NCI-H2107 treated with DMSO at 0.1 percent for 48 hours (cell line): ENCODE results near the gene RIN1.
"Not testable (repeated sequence)": the region's sequence is repeated elsewhere in the genome, so short reads cannot be mapped to it uniquely, and the experiment has no call there.

Source experiments
- DNase-seq: peaks from one replicate; lab custom pipeline; 2025; ENCODE audit not compliant: unreplicated experiment; lab: John Stamatoyannopoulos, UW

Gene RIN1

DNA sequence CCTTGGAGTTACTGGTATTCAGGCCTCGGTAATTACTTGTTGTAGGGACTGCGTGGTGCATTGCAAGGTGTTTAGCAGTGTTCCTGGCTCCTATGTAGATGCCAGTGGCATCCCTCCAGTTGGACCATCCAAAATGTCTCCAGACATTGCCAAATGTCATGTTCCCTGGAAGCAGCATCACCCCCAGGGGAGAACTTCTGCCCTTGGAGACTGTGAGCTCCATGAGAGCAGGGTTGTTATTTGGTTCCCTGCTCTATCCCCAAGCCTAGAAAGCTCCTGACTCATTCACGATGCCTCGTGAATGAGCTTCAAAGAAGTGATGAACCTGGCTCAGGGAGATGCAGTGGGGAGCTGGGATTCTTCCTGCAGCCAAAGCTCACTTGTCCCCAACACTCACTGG is 14.6 kb downstream of the RIN1 start:
- DNase-seq, result no peak

DNA sequence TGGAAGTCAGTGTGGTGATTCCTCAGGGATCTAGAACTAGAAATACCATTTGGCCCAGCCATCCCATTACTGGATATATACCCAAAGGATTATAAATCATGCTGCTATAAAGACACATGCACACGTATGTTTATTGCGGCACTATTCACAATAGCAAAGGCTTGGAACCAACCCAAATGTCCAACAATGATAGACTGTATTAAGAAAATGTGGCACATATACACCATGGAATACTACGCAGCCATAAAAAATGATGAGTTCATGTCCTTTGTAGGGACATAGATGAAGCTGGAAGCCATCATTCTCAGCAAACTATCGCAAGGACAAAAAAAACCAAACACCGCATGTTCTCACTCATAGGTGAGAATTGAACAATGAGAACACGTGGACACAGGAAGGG is 15.5 kb downstream of the RIN1 start:
- DNase-seq, result not testable (repeated sequence)

DNA sequence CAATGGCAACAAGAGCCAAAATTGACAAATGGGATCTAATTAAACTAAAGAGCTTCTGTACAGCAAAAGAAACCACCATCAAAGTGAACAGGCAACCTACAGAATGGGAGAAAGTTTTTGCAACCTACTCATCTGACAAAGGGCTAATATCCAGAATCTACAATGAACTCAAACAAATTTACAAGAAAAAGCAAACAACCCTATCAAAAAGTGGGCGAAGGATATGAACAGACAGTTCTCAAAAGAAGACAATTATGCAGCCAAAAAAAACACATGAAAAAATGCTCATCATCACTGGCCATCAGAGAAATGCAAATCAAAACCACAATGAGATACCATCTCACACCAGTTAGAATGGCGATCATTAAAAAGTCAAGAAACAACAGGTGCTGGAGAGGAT is 15.9 kb downstream of the RIN1 start:
- not testable (repeated sequence) for DNase-seq

DNA sequence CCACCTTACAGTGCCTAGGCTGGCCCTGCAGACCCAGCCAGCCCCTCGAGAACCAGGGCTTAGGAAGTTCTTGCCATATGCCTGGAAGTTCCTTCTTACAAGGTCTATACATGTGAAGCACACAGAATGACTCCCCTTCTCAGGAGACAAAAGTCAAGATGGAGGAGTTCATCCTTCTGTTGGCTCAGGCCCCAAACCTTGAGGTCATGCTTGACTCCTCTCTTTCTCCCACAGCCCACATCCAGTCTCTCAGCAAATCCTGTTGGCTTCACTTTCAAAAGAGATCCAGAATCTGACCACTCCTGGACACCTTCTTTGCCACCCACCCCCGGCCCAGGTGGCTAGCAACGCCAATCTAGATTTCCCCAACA is 17.6 kb downstream of the RIN1 start:
- no peak for DNase-seq

DNA sequence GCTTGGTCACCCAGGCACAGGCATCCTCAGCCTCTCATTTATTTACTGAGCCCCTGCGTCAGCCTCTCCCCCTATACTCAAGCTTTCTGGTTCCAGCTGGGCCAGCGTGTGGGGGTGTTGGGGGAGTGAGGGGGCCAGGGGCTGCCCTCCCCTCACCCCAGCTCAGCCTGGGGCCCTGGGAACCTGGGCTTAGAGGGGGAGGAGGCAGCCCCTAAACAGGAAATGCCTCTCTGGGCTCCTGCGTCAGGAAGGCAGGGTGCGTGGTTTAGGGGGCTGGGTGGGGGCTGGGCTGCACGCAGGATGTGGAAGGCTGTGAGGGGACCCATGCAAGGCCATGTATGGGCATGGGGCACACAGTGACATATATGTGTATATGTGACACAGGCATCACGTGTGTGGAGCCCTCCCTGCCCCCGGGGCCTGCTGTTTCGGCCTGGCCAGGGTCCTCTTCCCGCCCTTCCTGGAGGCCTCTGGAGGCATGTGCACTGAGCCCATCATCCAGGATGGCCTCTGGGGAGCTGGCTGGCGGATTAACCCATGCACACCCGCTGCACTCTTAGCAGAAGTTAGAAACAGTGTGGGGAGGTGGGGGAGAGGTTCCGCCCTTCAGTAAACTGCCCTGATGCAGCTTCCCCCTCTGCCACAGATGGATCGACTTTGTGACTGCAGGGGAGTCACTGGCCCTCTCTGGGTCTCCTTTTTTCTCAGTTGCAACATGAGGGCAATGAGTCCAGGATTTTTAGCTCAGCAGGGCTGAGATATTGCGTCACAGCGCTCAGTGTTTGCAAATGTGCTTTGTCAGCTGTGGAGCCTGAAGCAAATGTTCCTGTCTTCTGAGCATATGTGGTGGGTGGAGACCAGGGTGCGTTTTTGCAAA is 18.3 kb downstream of the RIN1 start:
- DNase-seq, result no peak

DNA sequence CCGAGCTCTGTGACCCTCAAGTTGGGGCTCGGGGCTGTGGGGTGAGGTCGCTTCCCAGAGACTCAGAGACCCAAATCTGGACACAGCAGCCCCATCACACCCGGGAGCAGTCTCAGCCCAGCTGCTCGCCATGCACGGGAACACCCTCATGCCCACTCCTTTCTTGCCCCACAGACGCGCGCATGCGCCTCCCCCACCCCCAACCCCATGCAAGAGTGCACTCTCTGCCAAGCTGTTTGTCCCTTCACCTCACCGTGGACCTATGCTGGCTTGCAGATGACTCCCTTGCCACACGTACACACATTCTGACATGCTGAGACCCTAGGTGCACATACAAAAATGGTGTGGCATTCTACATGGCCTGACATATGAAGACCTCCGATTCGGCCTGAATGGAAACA is 18.9 kb downstream of the RIN1 start:
- DNase-seq, result no peak

DNA sequence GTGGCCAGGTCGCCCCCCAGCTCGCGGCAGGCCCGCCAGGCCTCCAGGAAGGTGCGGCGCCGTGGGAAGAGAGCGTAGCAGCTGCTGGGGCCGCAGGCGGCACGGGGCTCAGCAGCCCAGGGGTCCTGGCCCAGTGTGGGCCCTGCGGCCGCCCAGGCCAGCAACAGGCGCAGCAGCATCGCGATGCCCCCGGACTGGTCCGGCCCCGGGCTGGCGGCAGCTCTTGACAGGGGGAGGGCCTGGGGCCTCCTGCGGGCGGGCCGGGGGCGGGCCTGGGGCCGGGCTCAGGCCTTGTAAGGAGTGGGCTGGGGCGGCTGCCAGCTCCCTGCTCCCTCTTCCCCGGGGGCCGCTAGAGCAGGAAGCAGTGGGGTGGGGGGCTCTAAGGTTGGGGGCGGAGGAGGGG is 19.4 kb downstream of the RIN1 start, which contains the start of gene CD248:
Gene CD248, minus strand, starts transcription at position 196 of the 403 bp plus-strand sequence. Its CDS starts 17 bp downstream, at position 179.
- DNase-seq, result no peak

DNA sequence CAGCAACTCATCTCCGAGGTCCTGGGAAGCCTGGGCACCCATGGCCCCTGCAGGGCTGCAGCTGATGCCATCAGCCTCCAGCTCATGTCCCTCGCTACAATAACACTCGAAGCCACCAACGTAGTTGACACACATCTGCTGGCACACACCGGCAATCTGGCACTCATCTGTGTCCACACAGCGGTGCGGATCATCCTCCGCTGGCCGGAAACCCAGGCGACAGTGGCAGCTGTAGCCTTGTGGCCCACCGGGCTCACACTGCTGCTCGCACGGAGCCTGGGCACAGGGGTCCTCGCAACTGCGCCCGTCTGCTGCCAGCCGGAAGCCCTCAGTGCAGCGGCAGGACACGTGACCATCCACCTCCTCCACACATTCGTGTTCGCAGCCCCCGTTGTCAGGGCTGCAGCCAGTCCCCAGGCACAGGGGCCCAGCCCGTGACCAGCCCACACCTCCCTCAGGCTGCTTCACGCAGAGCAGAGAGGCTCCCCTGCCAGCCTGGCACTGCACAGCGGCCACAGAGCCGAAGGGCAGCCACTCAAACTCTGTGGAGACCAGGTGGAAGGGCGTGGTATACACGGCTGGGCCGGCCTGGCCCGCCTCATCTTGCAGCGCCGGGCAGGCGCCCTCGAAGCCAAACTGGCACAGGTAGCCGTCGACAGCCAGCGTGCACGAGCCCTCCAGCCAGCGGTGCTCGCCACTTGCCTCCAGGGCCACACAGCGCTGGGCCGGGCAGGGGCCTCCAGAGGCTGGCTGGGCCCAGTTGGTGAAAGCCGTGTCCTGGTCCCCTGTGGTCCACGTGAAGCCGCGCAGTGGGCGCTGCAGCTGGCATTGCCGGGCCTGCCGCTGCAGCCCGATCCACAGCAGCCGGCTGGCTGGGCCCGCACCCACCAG is 20.1 kb downstream of the RIN1 start:
- DNase-seq, result no peak

DNA sequence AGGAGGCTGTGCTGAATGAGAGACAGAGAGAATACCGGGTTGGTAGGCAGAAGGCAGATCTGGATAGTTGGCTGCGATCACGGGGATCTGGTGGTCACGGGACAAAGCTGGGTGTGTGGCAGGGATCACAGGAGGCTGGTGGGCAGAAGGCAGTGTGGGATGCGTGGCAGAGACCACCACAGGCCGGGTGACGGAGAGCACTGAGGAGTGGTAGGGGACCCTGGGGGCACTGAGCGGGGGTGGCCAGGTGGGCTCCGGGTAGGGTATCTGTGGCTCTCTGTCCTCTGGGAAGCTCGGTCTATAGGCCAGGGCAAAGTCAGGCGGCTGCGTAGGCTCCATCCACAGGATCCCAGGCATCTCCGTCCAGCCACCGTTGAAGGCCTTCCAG is 20.7 kb downstream of the RIN1 start:
- no peak for DNase-seq

DNA sequence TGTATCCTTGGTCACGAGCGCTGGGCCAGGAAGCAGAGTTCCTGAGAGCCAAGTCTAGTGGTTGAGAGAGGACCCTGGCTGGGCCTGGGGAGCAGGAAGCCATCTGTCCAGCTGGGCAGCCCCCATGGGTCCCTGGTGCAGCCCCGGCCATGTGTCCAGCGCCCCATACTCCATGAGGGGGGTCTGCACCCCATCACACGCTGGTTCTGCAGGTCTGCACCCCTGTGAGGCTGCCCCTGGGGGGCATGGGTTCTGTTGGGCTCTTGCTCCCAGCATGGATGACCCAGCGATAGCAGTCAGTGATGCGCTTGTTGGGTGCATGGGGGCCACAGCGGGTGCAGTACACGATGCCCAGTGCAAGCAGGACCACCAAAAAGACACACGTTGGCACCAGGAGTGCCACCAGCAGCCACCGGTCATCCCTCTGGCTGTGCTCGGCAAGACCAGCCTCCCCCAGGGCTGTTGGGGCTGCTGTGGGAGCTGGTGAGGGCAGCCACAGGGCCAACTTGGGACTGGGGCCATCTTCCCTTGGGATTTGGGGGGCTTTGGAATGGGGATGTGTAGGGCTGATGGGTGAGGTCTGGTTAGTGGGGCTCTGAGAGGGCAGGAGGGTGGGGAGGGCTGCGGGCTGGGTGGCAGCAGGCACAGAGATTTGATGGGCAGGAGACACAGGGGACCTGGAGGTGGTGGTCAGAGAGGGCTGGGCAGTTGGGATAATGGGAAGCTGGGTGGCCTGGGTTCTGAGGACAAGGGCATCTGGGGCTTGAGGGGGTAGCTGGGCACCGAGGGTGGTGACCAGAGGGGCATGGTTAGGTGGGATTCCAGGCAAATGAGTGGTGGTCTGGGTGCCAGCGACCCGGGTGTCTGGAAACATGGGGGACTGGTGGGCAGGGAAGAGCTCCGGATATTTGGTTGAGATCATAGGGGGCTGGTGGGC is 21.4 kb downstream of the RIN1 start:
- no peak for DNase-seq

DNA sequence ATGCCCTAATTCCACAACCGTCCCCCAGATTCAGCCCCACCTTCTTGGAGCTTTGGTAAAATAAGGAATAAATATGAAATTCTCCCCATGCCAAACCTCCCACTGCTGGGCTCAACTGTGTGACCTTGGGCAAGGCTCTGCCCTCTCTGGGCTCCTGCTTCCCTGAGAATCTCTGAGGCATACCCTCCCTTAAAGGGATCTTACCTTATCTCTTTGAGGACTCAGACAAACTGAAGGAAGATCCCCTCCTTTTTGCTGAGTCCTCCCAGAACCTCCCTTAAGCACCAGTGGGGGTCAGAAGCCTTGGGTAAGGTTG is 22.1 kb downstream of the RIN1 start:
- no peak for DNase-seq

DNA sequence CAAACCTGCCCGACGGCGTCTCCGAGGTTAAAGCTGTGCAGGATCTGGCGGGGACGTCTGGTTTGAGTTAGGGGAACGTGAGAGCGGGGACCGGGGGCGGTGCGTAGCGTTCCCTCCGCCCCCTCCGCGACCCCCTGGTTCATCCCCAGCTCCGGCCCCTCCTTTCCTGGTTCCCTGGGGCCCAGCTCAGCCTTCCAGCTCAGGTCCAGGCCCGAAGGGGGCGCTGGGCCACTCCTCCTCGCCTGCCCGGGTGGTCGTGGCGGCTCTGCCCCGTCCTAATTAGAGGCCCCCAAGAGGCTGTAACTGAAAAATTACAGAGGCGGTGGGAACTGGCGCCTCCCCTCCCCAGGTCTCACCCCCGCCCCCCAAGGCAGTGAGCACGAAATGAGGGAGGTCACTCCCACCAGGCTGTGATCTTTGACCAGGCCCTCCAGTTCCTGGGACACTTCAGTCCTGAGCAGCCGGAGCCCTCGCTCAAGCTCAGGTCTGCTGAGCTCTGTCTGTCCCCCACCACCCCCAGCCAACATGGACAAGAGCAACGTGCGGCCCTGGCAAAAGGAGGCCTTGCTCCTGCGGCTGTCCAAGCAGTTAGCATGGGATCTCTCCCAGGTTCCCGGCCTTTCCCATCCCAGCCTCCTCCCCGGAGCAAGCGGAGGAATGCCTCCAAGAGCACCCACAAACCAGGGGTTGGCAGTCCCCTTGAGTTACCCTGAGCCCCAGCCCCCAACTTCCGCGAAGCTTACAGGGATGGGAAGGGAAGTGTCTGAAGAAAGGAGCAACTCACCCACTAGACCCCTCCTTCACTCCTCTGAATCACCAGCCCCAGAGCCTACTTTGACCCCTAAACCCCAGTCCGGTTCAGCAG is 22.7 kb downstream of the RIN1 start:
- no peak for DNase-seq

DNA sequence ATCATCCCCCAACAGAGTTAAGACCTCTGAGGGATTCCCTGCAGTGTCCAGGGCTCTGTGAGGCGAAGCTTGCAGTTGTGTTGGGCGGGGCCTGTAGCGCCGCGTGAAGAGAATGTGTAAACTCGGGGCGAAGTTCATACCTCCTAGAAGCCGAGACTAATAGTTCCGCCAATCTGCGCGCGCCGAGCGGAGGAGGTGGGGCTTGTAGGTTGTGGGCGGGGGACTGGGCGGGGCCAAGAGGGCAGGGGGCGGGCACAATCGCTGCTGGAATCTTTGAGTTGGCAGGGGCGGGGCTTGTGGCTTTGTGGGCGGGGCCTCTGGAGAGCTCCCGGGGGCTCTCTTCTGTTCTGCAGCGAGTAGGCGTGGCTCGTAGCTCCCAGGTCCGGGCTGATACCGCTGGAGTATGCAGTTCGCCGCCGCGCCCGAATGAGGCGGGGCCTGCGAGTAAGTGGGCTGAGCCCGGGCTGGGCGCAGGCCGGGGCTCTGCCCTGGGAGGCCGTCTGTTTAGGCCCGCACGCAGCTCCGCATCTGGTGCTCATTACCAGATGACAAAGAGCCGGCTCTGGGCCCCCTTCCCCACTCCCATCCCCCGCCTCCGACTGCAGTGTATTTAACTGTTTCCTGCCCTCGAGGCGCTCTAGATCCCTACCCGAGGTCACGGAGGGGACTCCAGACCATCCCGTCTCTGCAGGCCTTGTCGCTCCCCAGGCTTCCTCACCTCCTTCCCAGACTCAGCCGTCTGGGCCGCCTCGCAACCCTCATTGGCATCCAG is 23.5 kb downstream of the RIN1 start:
- DNase-seq, result peak; percentile 83

DNA sequence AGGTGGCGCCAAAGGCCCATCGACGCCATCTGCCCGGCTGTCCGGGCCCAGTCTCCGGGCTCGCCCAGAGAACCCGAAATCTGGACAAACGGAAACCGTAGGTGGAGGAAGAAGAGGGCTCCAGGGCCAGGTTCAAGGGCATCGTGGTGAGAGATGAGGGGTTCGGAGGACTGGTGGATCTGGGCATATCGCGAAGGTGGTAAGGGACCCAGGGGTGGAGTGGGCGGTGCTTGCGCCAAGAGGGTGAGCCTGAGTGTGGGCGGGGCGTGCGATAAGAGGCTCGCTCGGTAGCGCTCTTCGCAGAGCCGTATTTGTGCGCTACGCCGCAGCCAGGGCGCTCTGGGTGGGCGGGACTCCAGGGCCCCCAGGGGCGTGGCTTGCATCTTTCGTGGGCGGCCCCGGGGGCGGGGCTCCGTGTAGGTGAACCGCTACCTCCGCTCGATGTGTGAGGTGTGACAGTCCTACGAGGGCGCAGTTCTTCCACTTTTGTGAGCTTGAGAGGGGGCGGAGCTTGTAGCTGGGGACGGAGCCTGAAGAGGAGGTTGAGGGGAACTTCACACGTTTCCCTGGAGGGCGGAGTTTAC is 24.2 kb downstream of the RIN1 start:
- DNase-seq, result peak; percentile 83

DNA sequence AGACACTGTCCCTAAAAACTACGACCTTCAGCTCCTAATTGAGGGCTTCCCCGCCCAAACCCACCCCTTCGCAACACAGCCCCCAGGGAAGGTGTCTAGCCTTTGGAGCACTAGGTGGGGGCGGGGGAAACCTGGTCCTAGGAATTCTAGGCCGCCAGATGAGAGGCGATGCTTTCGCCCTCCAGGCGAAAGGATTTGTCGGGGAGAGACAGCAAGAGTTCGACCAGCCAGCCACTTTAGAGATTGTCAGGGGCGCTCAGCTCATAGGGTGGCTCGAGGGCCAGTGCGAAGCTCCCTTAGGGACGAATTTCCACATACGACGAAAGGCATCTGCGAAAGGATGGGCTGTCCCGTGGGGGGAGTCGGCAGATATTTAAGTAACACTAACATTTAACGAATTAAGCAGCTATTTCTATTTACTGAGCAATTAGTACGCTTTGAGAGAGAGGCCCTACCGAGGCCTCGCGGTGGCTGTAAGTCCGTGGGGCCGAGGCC is 24.7 kb downstream of the RIN1 start:
- DNase-seq, result no peak

DNA sequence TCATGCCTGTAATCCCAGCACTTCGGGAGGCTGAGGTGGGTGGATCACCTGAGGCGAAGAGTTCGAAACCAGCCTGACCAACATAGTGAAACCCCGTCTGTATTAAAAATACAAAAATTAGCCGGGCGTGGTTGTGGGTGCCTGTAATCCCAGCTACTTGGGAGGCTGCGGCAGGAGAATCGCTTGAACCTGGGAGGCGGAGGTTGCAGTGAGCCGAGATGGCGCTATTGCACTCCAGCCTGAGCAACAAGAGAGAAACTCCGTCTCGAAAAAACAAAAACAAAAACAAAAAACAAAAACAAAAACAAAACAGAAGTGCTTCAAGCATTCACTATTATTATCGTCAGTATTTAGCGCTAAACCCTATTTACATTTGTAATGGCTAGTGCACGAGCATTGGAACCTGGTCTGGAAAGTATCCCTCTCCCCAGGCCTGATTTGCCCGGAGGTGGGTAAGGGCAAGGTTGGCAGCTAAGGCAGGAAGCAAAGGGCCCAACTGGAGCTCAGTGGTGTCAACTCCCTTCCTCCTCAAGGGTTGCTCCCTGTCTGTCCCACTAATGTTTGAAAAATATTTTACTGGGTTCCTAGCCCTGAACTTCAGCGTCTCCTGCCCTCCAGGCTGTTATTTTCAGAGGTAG is 25.3 kb downstream of the RIN1 start:
- not testable (repeated sequence) for DNase-seq

DNA sequence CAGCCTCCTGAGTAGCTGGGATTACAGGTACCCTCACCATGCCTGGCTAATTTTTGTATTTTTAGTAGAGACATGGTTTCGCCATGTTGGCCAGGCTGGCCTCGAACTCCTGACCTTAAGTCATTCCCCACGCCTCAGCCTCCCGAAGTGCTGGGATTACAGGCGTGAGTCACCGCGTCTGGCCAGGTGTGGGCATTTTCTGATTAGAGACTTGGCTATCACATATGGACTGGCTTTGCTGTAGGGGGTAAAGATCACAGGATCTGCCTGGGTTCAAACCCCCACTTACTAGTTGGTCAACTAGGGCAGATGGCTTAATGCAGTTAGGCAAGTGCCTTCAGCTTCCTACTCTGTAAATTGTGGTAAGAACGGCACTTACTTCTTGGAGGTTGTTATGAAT is 25.9 kb downstream of the RIN1 start:
- DNase-seq, result no peak

DNA sequence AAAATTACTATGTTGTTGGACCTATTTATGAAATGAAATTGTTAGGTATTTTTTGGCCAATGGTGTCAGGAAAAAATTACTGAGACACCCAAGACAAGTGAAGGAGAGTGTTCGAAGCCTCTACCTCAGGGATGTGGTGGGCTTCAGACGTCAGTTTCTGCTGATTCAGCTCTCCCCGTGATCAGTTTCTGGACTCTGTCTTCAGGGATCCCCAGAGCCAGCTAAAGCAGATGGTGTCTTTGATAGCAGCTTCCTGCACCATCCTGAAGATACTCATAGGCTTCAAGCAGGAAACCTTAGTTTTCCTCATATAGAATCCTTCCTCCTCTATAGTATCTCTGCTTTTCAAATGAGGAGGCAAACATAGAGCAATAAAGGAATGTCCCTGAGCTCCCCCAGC is 26.8 kb downstream of the RIN1 start:
- DNase-seq, result no peak
